DOHH2 (cell line): ENCODE results near the gene CAMTA2.
A peak's percentile ranks its signal among the peaks of the same experiment; 100 is the strongest.

Experiments
- H3F3A ChIP-seq: fragments of 200-600 bp; sonication (generic), shearing (Covaris generic); 2 replicates; pipeline ENCODE4 v1.6.0; 2016; ENCODE audit warnings: antibody characterized with exemption, mild to moderate bottlenecking; ENCODE audit not compliant: control insufficient read depth, insufficient read depth
- H3K27ac ChIP-seq: fragments of 200-600 bp; sonication (generic); 2 replicates; pipeline ENCODE4 v1.5.1; 2014; ENCODE audit warnings: low read depth, mild to moderate bottlenecking, low read length, moderate library complexity
- H3K27me3 ChIP-seq: fragments of 200-600 bp; sonication (generic); 2 replicates; pipeline ENCODE4 v1.6.1; 2014; ENCODE audit warnings: mild to moderate bottlenecking, low read length, mixed read lengths; ENCODE audit not compliant: control insufficient read depth
- H3K36me3 ChIP-seq: fragments of 200-600 bp; sonication (generic); 2 replicates; pipeline ENCODE4 v1.6.1; 2014; ENCODE audit warnings: mild to moderate bottlenecking, low read length, moderate library complexity, mixed read lengths; ENCODE audit not compliant: control insufficient read depth
- H3K4me1 ChIP-seq: fragments of 200-600 bp; sonication (generic); 2 replicates; pipeline ENCODE4 v1.6.1; 2014; ENCODE audit warnings: mild to moderate bottlenecking, low read length, mixed read lengths; ENCODE audit not compliant: control insufficient read depth
- H3K4me2 ChIP-seq: fragments of 200-600 bp; sonication (generic); 2 replicates; pipeline ENCODE4 v1.6.0; 2014; ENCODE audit warnings: mild to moderate bottlenecking, low read length, moderate library complexity
- H3K4me3 ChIP-seq: fragments of 200-600 bp; sonication (generic); 2 replicates; pipeline ENCODE4 v1.5.1; 2014; ENCODE audit warnings: mild to moderate bottlenecking, low read length, mixed read lengths
- H3K79me2 ChIP-seq: fragments of 200-600 bp; sonication (generic); 2 replicates; pipeline ENCODE4 v1.6.1; 2014; ENCODE audit warnings: mild to moderate bottlenecking, low read length, mixed read lengths; ENCODE audit not compliant: control insufficient read depth
- H3K9me2 ChIP-seq: fragments of 200-600 bp; sonication (generic); replicated peaks from 2 replicates; pipeline ENCODE4 v1.6.1; 2014; ENCODE audit warnings: mild to moderate bottlenecking, low read length, mixed read lengths; ENCODE audit not compliant: control insufficient read depth
- H3K9me3 ChIP-seq: fragments of 200-600 bp; sonication (generic); 2 replicates; pipeline ENCODE4 v1.6.1; 2014; ENCODE audit warnings: antibody characterized with exemption, low read length, mixed read lengths; ENCODE audit not compliant: control insufficient read depth, insufficient read depth
- H4K20me1 ChIP-seq: fragments of 200-600 bp; sonication (generic); 2 replicates; pipeline ENCODE4 v1.6.0; 2014; ENCODE audit warnings: low read depth, mild to moderate bottlenecking, antibody characterized with exemption, low read length, moderate library complexity; ENCODE audit not compliant: control insufficient read depth, insufficient read depth
- EZH2phosphoT487 ChIP-seq: fragments of 200-600 bp; sonication (generic); IDR thresholded peaks from 2 replicates; pipeline ENCODE4 v1.6.1; 2017; ENCODE audit warnings: borderline replicate concordance, mild to moderate bottlenecking, antibody characterized with exemption, low read length, moderate library complexity, mixed read lengths
- TF ChIP-seq, protein P1 (sequence below): fragments of 200-600 bp; sonication (generic); IDR thresholded peaks from one replicate; pipeline ENCODE4 v1.5.1; 2014; ENCODE audit warnings: antibody characterized with exemption, mild to moderate bottlenecking, low read depth, low read length; ENCODE audit not compliant: poor library complexity, severe bottlenecking

The CAMTA2 gene

DNA sequence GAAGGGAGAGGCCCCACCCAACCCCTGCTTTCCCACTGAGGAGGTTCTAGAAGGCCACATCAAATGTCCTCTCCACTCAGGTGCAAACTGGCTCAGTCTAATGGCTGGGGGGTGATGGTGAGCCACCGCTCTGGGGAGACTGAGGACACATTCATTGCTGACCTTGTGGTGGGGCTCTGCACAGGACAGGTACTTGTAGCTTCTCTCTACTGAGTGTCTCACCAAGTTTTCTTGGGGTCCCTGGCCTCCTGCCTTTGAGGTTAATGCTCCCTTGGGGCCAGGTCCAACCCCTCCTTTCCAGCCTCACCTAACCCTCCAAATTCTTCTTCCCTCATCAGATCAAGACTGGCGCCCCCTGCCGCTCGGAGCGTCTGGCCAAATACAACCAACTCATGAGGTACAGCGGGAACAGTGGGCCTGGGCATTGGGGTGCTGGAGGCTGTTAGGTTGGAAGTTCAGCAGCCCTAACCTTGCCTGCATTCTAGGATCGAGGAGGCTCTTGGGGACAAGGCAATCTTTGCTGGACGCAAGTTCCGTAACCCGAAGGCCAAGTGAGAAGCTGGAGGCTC lies 30.9 kb downstream of the CAMTA2 start:
- H3F3A ChIP-seq = peaks cover 6% of the 10 kb centered on the region; the same call in 1 of the 2 replicates
- H3K4me1 ChIP-seq = peaks cover 4% of the 10 kb centered on the region
- H3K79me2 ChIP-seq = no peaks in the 10 kb centered on the region
- H3K36me3 ChIP-seq = peaks cover 15% of the 10 kb centered on the region
- no peaks in the 10 kb centered on the region for H3K9me2 ChIP-seq
- no peak overlapping the region for H3K27ac ChIP-seq
- no peaks in the 10 kb centered on the region for H3K27me3 ChIP-seq
- TF ChIP-seq EZH2phosphoT487 = no peak
- TF ChIP-seq, protein P1, sequence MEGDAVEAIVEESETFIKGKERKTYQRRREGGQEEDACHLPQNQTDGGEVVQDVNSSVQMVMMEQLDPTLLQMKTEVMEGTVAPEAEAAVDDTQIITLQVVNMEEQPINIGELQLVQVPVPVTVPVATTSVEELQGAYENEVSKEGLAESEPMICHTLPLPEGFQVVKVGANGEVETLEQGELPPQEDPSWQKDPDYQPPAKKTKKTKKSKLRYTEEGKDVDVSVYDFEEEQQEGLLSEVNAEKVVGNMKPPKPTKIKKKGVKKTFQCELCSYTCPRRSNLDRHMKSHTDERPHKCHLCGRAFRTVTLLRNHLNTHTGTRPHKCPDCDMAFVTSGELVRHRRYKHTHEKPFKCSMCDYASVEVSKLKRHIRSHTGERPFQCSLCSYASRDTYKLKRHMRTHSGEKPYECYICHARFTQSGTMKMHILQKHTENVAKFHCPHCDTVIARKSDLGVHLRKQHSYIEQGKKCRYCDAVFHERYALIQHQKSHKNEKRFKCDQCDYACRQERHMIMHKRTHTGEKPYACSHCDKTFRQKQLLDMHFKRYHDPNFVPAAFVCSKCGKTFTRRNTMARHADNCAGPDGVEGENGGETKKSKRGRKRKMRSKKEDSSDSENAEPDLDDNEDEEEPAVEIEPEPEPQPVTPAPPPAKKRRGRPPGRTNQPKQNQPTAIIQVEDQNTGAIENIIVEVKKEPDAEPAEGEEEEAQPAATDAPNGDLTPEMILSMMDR = peak; percentile 57
- H3K9me3 ChIP-seq = no peaks in the 10 kb centered on the region
- no peak overlapping the region for H3K4me2 ChIP-seq
- H4K20me1 ChIP-seq = no peaks in the 10 kb centered on the region
- no peak overlapping the region for H3K4me3 ChIP-seq

DNA sequence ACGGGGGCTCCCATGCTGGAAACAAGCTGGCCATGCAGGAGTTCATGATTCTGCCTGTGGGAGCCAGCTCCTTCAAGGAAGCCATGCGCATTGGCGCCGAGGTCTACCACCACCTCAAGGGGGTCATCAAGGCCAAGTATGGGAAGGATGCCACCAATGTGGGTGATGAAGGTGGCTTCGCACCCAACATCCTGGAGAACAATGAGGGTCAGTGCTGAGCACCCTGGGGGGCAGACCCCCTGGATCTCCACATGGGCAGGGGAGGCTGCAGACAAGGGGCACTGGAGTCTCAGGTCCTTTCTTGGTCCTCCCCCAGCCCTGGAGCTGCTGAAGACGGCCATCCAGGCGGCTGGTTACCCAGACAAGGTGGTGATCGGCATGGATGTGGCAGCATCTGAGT lies 32.4 kb downstream of the CAMTA2 start:
- H3F3A ChIP-seq = peaks cover 6% of the 10 kb centered on the region; the same call in 1 of the 2 replicates
- H3K27ac ChIP-seq = no peak overlapping the region
- no peak overlapping the region for H3K4me2 ChIP-seq
- H3K9me2 ChIP-seq = no peaks in the 10 kb centered on the region
- H3K9me3 ChIP-seq = no peaks in the 10 kb centered on the region
- H4K20me1 ChIP-seq = no peaks in the 10 kb centered on the region
- H3K4me3 ChIP-seq = no peak overlapping the region
- peaks cover 9% of the 10 kb centered on the region for H3K79me2 ChIP-seq
- H3K36me3 ChIP-seq = peaks cover 8% of the 10 kb centered on the region
- no peaks in the 10 kb centered on the region for H3K27me3 ChIP-seq
- peaks cover 19% of the 10 kb centered on the region for H3K4me1 ChIP-seq
- TF ChIP-seq, protein P1 = no peak
- TF ChIP-seq EZH2phosphoT487 = no peak

DNA sequence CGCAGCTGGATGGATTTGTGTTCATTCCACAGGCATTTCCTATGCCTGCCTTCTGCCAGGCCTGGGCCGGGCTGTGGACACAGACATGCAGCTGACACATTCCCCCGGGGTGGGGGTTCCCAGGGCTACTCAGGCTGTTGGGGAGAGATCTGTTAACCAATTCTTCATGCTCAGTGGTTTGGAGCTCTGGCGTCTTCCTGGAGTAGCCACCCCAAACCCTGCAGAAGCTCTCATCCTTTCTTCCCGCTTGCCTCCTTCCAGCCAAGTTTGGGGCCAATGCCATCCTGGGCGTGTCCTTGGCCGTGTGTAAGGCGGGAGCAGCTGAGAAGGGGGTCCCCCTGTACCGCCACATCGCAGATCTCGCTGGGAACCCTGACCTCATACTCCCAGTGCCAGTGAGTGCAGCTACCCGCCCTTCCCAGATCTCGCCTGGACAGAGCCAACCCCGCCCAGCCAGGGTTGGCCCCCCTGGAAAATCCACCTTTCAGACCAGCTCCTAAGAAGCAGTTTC lies 34.0 kb downstream of the CAMTA2 start:
- no peaks in the 10 kb centered on the region for H3K9me3 ChIP-seq

More for the DNA sequence above, 34.0 kb downstream of the CAMTA2 start:
- peaks cover 10% of the 10 kb centered on the region for H3K79me2 ChIP-seq
- H3K9me2 ChIP-seq = no peaks in the 10 kb centered on the region
- peaks cover 12% of the 10 kb centered on the region for H3F3A ChIP-seq
- TF ChIP-seq, protein P1 = no peak
- no peak for TF ChIP-seq EZH2phosphoT487
- H3K36me3 ChIP-seq = peaks cover 2% of the 10 kb centered on the region
- H4K20me1 ChIP-seq = no peaks in the 10 kb centered on the region
- no peak overlapping the region for H3K4me2 ChIP-seq
- H3K4me3 ChIP-seq = no peak overlapping the region
- no peaks in the 10 kb centered on the region for H3K27me3 ChIP-seq
- H3K27ac ChIP-seq = no peak overlapping the region
- H3K4me1 ChIP-seq = peaks cover 22% of the 10 kb centered on the region
